ENCODE results near the gene MAB21L3. TPM values are rescaled to one million over a fixed set of nuclear protein-coding genes. Genes with fewer than 3 reads are reported as not detected.

The MAB21L3 gene
- total RNA-seq = not detected

GRCh38 chr1:116110567-116111523, at the start of gene MAB21L3:
MAB21L3 (plus strand) TSS chr1:116111399; CDS start chr1:116112616, 1,217 bp downstream.
- DNase-seq (ENCODE audit: low spot score) = no peak
- ATAC-seq = peak; percentile 44

GRCh38 chr1:116062201-116062600, 49.0 kb upstream of the MAB21L3 start:
- DNase-seq (ENCODE audit: low spot score) (no peak), ATAC-seq (no peak)
- intact Hi-C loops (cut with DNase I) = no loop called here

More at GRCh38 chr1:116110567-116111523, at the start of gene MAB21L3:
- intact Hi-C loops (cut with DNase I) = no loop called here

GRCh38 chr1:116064616-116065015, 46.6 kb upstream of the MAB21L3 start:
- DNase-seq (ENCODE audit: low spot score) = no peak
- intact Hi-C loops (cut with DNase I) = no loop called here
- no peak for ATAC-seq

- DNase-seq (ENCODE audit: low spot score) = no peak
- ATAC-seq = peak; percentile 84
- intact Hi-C loops (cut with DNase I) = no loop called here
These were observed 44.2 kb upstream of the MAB21L3 start for GRCh38 chr1:116066868-116067565.

GRCh38 chr1:116067566-116067890, 43.7 kb upstream of the MAB21L3 start:
- ATAC-seq (peak; percentile 84), DNase-seq (ENCODE audit: low spot score) (no peak)
- intact Hi-C loops (cut with DNase I) = no loop called here

GRCh38 chr1:116075575-116075974, 35.6 kb upstream of the MAB21L3 start:
- DNase-seq (ENCODE audit: low spot score) (no peak), ATAC-seq (no peak)
- intact Hi-C loops (cut with DNase I) = no loop called here

- ATAC-seq = no peak
- DNase-seq (ENCODE audit: low spot score) = no peak
- intact Hi-C loops (cut with DNase I) = no loop called here
These were observed 35.2 kb upstream of the MAB21L3 start for GRCh38 chr1:116075990-116076389.

- intact Hi-C loops (cut with DNase I) = no loop called here
- ATAC-seq = no peak
- DNase-seq (ENCODE audit: low spot score) = no peak
These were observed 34.4 kb upstream of the MAB21L3 start for GRCh38 chr1:116076831-116077230.

GRCh38 chr1:116078699-116079223, 32.4 kb upstream of the MAB21L3 start:
- intact Hi-C loops (cut with DNase I) = no loop called here
- no peak for DNase-seq (ENCODE audit: low spot score)

GRCh38 chr1:116087628-116088027, 23.6 kb upstream of the MAB21L3 start:
- no peak for DNase-seq (ENCODE audit: low spot score)
- no peak for ATAC-seq
- intact Hi-C loops (cut with DNase I) = no loop called here

More at GRCh38 chr1:116078699-116079223, 32.4 kb upstream of the MAB21L3 start:
- ATAC-seq = no peak

- no peak for DNase-seq (ENCODE audit: low spot score)
- intact Hi-C loops (cut with DNase I) = no loop called here
- no peak for ATAC-seq
These were observed 21.3 kb upstream of the MAB21L3 start for GRCh38 chr1:116089870-116090269.

- DNase-seq (ENCODE audit: low spot score) = no peak
- ATAC-seq = no peak
- intact Hi-C loops (cut with DNase I) = no loop called here
These were observed 20.1 kb upstream of the MAB21L3 start for GRCh38 chr1:116091083-116091482.

- intact Hi-C loops (cut with DNase I) = no loop called here
- DNase-seq (ENCODE audit: low spot score) (no peak), ATAC-seq (no peak)
These were observed 18.3 kb upstream of the MAB21L3 start for GRCh38 chr1:116092752-116093489.

- intact Hi-C loops (cut with DNase I) = no loop called here
- ATAC-seq (no peak), DNase-seq (ENCODE audit: low spot score) (no peak)
These were observed 16.2 kb upstream of the MAB21L3 start for GRCh38 chr1:116095027-116095426.

GRCh38 chr1:116096013-116096618, 15.1 kb upstream of the MAB21L3 start:
- intact Hi-C loops (cut with DNase I) = no loop called here

GRCh38 chr1:116097626-116098025, 13.6 kb upstream of the MAB21L3 start:
- no peak for ATAC-seq
- no peak for DNase-seq (ENCODE audit: low spot score)
- intact Hi-C loops (cut with DNase I) = no loop called here

More at GRCh38 chr1:116096013-116096618, 15.1 kb upstream of the MAB21L3 start:
- no peak for DNase-seq (ENCODE audit: low spot score)
- no peak for ATAC-seq

- ATAC-seq = no peak
- intact Hi-C loops (cut with DNase I) = no loop called here
- DNase-seq (ENCODE audit: low spot score) = no peak
These were observed 11.8 kb upstream of the MAB21L3 start for GRCh38 chr1:116099379-116099778.

- intact Hi-C loops (cut with DNase I) = no loop called here
- DNase-seq (ENCODE audit: low spot score) = no peak
- no peak for ATAC-seq
These were observed 11.3 kb upstream of the MAB21L3 start for GRCh38 chr1:116099919-116100318.

GRCh38 chr1:116104667-116105066, 6.5 kb upstream of the MAB21L3 start:
- intact Hi-C loops (cut with DNase I) = no loop called here
- DNase-seq (ENCODE audit: low spot score) = no peak
- ATAC-seq = no peak

Measured in sciatic nerve (tissue), 2 donors.